ENCODE measurements around the gene SNX22. TPM values are rescaled to one million over a fixed set of nuclear protein-coding genes. Genes with fewer than 3 reads are reported as not detected.

SNX22 gene
- total RNA-seq, 4 donors from 2014 or later = 0.12 to 1.6 (median 0.39) TPM; not detected in 1

GRCh38 chr15:64121614-64122013, 29.9 kb upstream of the SNX22 start:
- no peak overlapping the region for H3K4me3 ChIP-seq (ENCODE audit: low read depth, poor library complexity, severe bottlenecking)
- DNase-seq (ENCODE audit: low spot score in 2 of 2) = no peak
- intact Hi-C loops (cut with DNase I; ENCODE audit: low total_unique reads) = no loop called here
- no peak for TF ChIP-seq CTCF (IDR thresholded peaks at IDR 0.05)
- no peak for TF ChIP-seq POLR2A (IDR thresholded peaks at IDR 0.05)
- WGBS, 2 donors = 79 to 86% methylated on average over 4 of the region's 4 CpGs

GRCh38 chr15:64122444-64122843, 29.1 kb upstream of the SNX22 start:
- H3K4me3 ChIP-seq (ENCODE audit: low read depth, poor library complexity, severe bottlenecking) = no peak overlapping the region
- DNase-seq (ENCODE audit: low spot score in 2 of 2) = no peak
- intact Hi-C loops (cut with DNase I; ENCODE audit: low total_unique reads) = no loop called here
- 77 to 84% methylated on average over 1 of the region's 1 CpG for WGBS, 2 donors
- TF ChIP-seq POLR2A (IDR thresholded peaks at IDR 0.05) (no peak), CTCF (IDR thresholded peaks at IDR 0.05) (no peak)

- H3K4me3 ChIP-seq (ENCODE audit: low read depth, poor library complexity, severe bottlenecking) = no peak overlapping the region
- WGBS, 2 donors = 75 to 90% methylated on average over 3 of the region's 3 CpGs
- DNase-seq (ENCODE audit: low spot score in 2 of 2) = no peak
- intact Hi-C loops (cut with DNase I; ENCODE audit: low total_unique reads) = no loop called here
- no peak for TF ChIP-seq CTCF (IDR thresholded peaks at IDR 0.05)
- TF ChIP-seq POLR2A (IDR thresholded peaks at IDR 0.05) = no peak
Observed at GRCh38 chr15:64122936-64123351, 28.6 kb upstream of the SNX22 start.

GRCh38 chr15:64125978-64126377, 25.6 kb upstream of the SNX22 start:
- no peak for DNase-seq (ENCODE audit: low spot score in 2 of 2)
- no peak for TF ChIP-seq CTCF (IDR thresholded peaks at IDR 0.05)
- TF ChIP-seq POLR2A (IDR thresholded peaks at IDR 0.05) = no peak
- intact Hi-C loops (cut with DNase I; ENCODE audit: low total_unique reads) = no loop called here
- 58 to 60% methylated on average over 3 of the region's 3 CpGs for WGBS, 2 donors
- no peak overlapping the region for H3K4me3 ChIP-seq (ENCODE audit: low read depth, poor library complexity, severe bottlenecking)

GRCh38 chr15:64127521-64128270, 23.8 kb upstream of the SNX22 start:
- TF ChIP-seq CTCF (IDR thresholded peaks at IDR 0.05) = no peak
- no peak for TF ChIP-seq POLR2A (IDR thresholded peaks at IDR 0.05)
- intact Hi-C loops (cut with DNase I; ENCODE audit: low total_unique reads) = no loop called here
- no peak overlapping the region for H3K4me3 ChIP-seq (ENCODE audit: low read depth, poor library complexity, severe bottlenecking)
- no peak for DNase-seq (ENCODE audit: low spot score in 2 of 2)
- WGBS, 2 donors = 77 to 80% methylated on average over 6 of the region's 6 CpGs

GRCh38 chr15:64130159-64130558, 21.4 kb upstream of the SNX22 start:
- intact Hi-C loops (cut with DNase I; ENCODE audit: low total_unique reads) = no loop called here
- H3K4me3 ChIP-seq (ENCODE audit: low read depth, poor library complexity, severe bottlenecking) = no peak overlapping the region
- TF ChIP-seq CTCF (IDR thresholded peaks at IDR 0.05) (no peak), POLR2A (IDR thresholded peaks at IDR 0.05) (no peak)
- WGBS, 2 donors = 91 to 96% methylated on average over 3 of the region's 3 CpGs
- no peak for DNase-seq (ENCODE audit: low spot score in 2 of 2)

Data from lower leg skin (tissue), 4 donors.